Measurements from ENCODE around the gene ZBTB40.

The ZBTB40 gene

DNA sequence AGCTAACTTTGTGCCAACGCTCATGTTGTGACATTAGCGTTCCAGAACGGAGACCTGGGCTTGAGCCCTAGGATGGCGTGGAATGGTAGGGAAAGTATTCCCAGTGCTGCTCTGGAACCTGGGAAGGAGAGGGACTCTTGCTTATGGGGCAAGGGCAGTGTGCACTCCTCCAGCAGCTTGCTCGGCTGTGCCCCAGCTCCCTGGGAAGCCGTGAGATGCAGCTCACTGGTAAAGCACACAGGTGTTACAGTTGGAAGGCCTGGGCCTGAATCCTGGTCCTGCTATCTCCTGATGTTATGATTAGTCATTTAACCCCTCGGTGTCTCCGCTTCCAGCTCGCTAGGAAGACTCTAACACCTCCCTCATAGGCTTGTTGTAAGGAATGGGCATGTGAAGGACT lies 69.2 kb downstream of the ZBTB40 start:
- in situ Hi-C loops (cut with HindIII; ENCODE audit: low sequenced_read_pairs), result no loop called here
- TF ChIP-seq, protein P1, sequence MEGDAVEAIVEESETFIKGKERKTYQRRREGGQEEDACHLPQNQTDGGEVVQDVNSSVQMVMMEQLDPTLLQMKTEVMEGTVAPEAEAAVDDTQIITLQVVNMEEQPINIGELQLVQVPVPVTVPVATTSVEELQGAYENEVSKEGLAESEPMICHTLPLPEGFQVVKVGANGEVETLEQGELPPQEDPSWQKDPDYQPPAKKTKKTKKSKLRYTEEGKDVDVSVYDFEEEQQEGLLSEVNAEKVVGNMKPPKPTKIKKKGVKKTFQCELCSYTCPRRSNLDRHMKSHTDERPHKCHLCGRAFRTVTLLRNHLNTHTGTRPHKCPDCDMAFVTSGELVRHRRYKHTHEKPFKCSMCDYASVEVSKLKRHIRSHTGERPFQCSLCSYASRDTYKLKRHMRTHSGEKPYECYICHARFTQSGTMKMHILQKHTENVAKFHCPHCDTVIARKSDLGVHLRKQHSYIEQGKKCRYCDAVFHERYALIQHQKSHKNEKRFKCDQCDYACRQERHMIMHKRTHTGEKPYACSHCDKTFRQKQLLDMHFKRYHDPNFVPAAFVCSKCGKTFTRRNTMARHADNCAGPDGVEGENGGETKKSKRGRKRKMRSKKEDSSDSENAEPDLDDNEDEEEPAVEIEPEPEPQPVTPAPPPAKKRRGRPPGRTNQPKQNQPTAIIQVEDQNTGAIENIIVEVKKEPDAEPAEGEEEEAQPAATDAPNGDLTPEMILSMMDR (IDR thresholded peaks at IDR 0.05; ENCODE audit: low read depth, low read length, missing control alignments), result no peak
- no peak for DNase-seq (ENCODE audit: low read depth)
- H3K4me3 ChIP-seq (ENCODE audit: low read depth, low read length), result no peak overlapping the region

DNA sequence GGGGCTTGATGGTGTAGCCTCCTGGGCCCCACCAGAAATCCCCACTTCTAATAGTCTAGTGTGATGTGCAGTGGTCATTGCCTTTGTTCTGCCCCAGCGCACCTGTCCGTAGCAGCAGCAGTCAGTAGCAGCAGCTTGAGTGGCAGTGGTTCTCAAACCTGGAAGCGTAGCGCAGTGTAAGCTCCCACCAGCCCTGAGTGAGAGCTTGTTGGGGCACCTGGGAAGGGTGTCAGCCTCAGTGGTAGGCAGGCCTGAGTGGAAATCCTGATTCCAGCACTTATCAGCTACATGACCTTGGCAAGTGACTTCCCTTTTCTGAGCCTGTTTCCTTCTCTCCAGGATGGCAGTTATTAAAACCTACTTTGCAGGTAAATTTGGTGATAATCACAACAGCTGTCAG lies 70.0 kb downstream of the ZBTB40 start:
- in situ Hi-C loops (cut with HindIII; ENCODE audit: low sequenced_read_pairs), result no loop called here
- H3K4me3 ChIP-seq (ENCODE audit: low read depth, low read length), result no peak overlapping the region
- TF ChIP-seq, protein P1 (IDR thresholded peaks at IDR 0.05; ENCODE audit: low read depth, low read length, missing control alignments), result no peak
- no peak for DNase-seq (ENCODE audit: low read depth)

DNA sequence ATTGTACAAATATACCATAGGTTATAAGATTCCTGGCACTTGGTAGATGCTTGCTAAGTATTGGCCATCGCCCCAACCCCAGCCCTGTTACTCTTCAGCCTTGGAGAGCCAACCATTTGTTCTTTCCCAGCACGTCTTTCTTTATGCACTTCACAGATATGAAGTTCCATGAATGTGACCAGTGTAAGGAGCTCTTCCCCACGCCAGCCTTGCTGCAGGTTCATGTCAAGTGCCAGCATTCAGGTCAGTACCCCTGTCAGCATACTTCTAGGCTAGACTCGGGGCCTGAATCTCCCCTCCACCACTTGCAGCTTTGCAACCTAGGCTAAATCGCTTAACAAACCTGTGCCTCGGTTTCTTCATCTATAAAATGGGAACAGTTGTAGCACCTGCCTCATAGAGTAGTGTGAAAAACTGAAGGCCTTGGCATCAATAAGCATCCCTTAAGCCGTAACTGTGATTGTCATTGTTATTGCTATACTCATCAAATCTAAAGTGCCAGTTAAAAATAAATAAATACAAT lies 70.6 kb downstream of the ZBTB40 start:
- DNase-seq (ENCODE audit: low read depth), result no peak
- in situ Hi-C loops (cut with HindIII; ENCODE audit: low sequenced_read_pairs), result no loop called here
- TF ChIP-seq, protein P1 (IDR thresholded peaks at IDR 0.05; ENCODE audit: low read depth, low read length, missing control alignments), result no peak
- no peak overlapping the region for H3K4me3 ChIP-seq (ENCODE audit: low read depth, low read length)

DNA sequence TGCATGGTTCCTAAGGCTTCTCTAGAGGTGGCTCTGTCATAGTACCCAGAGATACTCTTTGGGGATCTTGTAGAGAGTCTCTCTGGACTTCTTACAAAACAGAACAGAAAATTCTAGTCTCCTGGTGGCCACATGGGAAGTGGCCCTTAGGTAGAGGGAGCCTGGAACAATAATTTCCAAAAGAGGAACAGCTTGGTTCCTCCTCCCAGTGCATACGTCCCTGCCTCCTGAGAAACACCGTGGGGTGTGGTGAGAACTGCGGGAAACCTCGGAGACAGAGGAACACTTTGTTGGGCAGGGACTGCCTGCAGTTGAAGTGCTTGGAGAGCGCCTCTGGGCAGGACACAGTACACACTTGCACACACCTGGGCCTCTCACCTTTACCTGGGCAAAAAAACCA lies 72.8 kb downstream of the ZBTB40 start:
- TF ChIP-seq, protein P1 (IDR thresholded peaks at IDR 0.05; ENCODE audit: low read depth, low read length, missing control alignments), result no peak
- in situ Hi-C loops (cut with HindIII; ENCODE audit: low sequenced_read_pairs), result no loop called here
- no peak for DNase-seq (ENCODE audit: low read depth)
- no peak overlapping the region for H3K4me3 ChIP-seq (ENCODE audit: low read depth, low read length)

DNA sequence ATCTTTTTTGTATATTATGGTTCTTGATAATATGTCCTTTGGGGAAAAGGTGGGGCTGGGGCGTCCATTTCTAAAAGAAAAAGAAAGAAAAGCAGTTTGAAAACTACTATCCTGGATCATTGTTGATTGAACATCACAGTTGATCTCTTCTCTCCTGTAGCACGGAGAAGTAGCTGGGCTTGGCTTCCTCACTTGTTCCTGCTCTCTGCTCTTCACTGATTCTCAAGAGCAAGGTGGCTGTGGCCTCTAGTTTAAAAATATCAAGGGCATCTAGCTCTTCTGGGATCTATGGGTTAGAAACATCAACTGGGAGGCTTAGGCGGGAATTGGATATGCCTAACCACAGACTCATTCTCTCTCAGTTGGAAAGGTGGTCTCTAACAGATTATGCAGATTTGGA lies 73.6 kb downstream of the ZBTB40 start:
- DNase-seq (ENCODE audit: low read depth), result no peak
- TF ChIP-seq, protein P1 (IDR thresholded peaks at IDR 0.05; ENCODE audit: low read depth, low read length, missing control alignments), result no peak
- in situ Hi-C loops (cut with HindIII; ENCODE audit: low sequenced_read_pairs), result no loop called here
- H3K4me3 ChIP-seq (ENCODE audit: low read depth, low read length), result no peak overlapping the region

DNA sequence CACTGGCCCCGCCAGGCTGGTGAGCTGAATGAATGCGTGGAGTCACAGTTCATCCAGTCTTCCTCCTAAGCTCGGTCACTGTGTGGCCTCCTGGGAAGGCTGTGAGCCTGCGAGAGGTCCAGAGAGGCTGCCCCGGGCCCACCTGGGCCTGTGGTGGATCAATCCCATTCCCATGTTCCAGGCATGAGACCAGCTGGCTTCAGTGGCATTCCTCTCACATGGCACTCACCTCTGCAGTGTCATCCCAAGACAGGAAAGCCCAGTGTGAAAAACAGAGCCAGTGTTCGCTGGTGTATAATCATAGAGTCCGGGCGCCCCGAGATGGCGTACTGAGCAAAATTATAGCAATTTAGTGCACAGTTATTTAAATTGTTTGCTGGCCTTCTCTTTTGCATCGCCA lies 74.0 kb downstream of the ZBTB40 start:
- DNase-seq (ENCODE audit: low read depth), result no peak

More for the DNA sequence above, 74.0 kb downstream of the ZBTB40 start:
- no peak overlapping the region for H3K4me3 ChIP-seq (ENCODE audit: low read depth, low read length)
- TF ChIP-seq, protein P1 (IDR thresholded peaks at IDR 0.05; ENCODE audit: low read depth, low read length, missing control alignments), result no peak
- in situ Hi-C loops (cut with HindIII; ENCODE audit: low sequenced_read_pairs), result no loop called here
